SH-SY5Y (cell line): ENCODE data around the gene RAI14.

Source experiments
- GATA2 ChIP-seq: IDR thresholded peaks from 2 replicates; pipeline ENCODE4 v1.6.1; 2011; ENCODE audit warnings: mild to moderate bottlenecking, low read depth, low read length
- GATA3 ChIP-seq: IDR thresholded peaks from 2 replicates; pipeline ENCODE4 v1.6.1; 2011; ENCODE audit warnings: low read depth, mild to moderate bottlenecking, low read length, moderate library complexity

DNA sequence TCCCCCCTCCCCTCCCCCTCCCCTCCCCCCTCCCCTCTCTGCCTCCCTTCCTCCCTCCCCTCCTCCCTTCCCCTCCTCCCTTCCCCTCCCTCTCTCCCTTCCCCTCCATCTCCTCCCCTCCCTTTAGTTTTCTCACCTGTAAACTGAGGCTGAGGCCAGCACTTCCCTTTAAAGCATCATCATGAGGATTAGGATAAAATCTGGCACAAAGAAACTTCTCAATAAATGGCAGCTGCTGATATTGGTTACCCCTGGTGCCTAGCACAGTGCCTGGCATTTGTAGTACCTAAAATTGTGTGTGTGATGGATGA lies 41.9 kb downstream of the RAI14 start:
- TF ChIP-seq GATA2 (no peak), GATA3 (no peak)
